HEK293 (cell line): ENCODE results near the gene GDI2.

Experiments used
- CTCF ChIA-PET: fragments of 350-600 bp; formaldehyde crosslinking; extraction: SDS; loops from one replicate; lab custom pipeline; 2021; ENCODE audit warnings: antibody characterized with exemption; lab: Yijun Ruan, JAX
- POLR2A ChIA-PET: fragments of 300-600 bp; formaldehyde crosslinking; extraction: SDS; loops from one replicate; lab custom pipeline; 2020; ENCODE audit warnings: antibody characterized with exemption, inconsistent platforms; lab: Yijun Ruan, JAX
- H3K27ac ChIP-seq: fragments of 200-500 bp; sonication (Bioruptor generic); 2 replicates; pipeline ENCODE4 v1.5.1; 2014; ENCODE audit warnings: low read depth, low read length, control low read depth, inconsistent platforms; ENCODE audit errors: extremely low read depth
- H3K36me3 ChIP-seq, 2 experiments: fragments of 200-500 bp in 1 of 2; sonication (Bioruptor generic) in 1 of 2; 1 replicate in 1 of 2; 2 replicates in 1 of 2; pipeline ENCODE4 v1.5.1; 2014 to 2017; ENCODE audit warnings: inconsistent platforms in 2 of 2, low read length in 2 of 2; ENCODE audit not compliant: control insufficient read depth in 2 of 2, insufficient read depth in 1 of 2
- H3K4me1 ChIP-seq: fragments of 200-500 bp; sonication (Bioruptor generic); 2 replicates; pipeline ENCODE4 v1.5.1; 2014; ENCODE audit warnings: mild to moderate bottlenecking, low read length, inconsistent platforms; ENCODE audit not compliant: control insufficient read depth, insufficient read depth
- H3K4me3 ChIP-seq: 2 replicates; pipeline ENCODE4 v1.5.1; 2011; ENCODE audit warnings: low read depth, mild to moderate bottlenecking, control low read depth, low read length, moderate library complexity
- H3K9me3 ChIP-seq: fragments of 200-500 bp; sonication (Bioruptor generic); 2 replicates; pipeline ENCODE4 v1.5.1; 2014; ENCODE audit warnings: low read depth, low read length, inconsistent platforms; ENCODE audit not compliant: control insufficient read depth, insufficient read depth
- BCL6B ChIP-seq: fragments of 450-650 bp; formaldehyde crosslinking; IDR thresholded peaks from 2 replicates; pipeline ENCODE4 v1.5.1; 2017; ENCODE audit warnings: missing biosample characterization, missing genetic modification characterization
- FEZF1 ChIP-seq: fragments of 450-650 bp; formaldehyde crosslinking; IDR thresholded peaks from 2 replicates; pipeline ENCODE4 v1.5.1; 2016; ENCODE audit warnings: missing biosample characterization, missing genetic modification characterization
- GLI4 ChIP-seq: fragments of 450-650 bp; formaldehyde crosslinking; IDR thresholded peaks from 2 replicates; pipeline ENCODE4 v1.5.1; 2016; ENCODE audit warnings: missing biosample characterization, missing genetic modification characterization
- PBX3 ChIP-seq: sonication (generic); formaldehyde crosslinking; IDR thresholded peaks from 2 replicates; pipeline ENCODE4 v1.8.1; 2022; ENCODE audit warnings: mild to moderate bottlenecking, moderate library complexity, missing genetic modification reagents
- PRDM6 ChIP-seq: fragments of 450-650 bp; formaldehyde crosslinking; IDR thresholded peaks from 2 replicates; pipeline ENCODE4 v1.5.1; 2017; ENCODE audit warnings: missing biosample characterization, missing genetic modification characterization
- TSHZ1 ChIP-seq: fragments of 450-650 bp; formaldehyde crosslinking; IDR thresholded peaks from 2 replicates; pipeline ENCODE4 v1.5.1; 2016; ENCODE audit warnings: missing biosample characterization, missing genetic modification characterization, borderline replicate concordance
- ZBTB20 ChIP-seq: fragments of 450-650 bp; formaldehyde crosslinking; IDR thresholded peaks from 2 replicates; pipeline ENCODE4 v1.5.1; 2016; ENCODE audit warnings: missing biosample characterization, missing genetic modification characterization
- ZNF140 ChIP-seq: fragments of 450-650 bp; formaldehyde crosslinking; IDR thresholded peaks from 2 replicates; pipeline ENCODE4 v1.5.1; 2016; ENCODE audit warnings: missing biosample characterization, missing genetic modification characterization
- ZNF157 ChIP-seq: fragments of 450-650 bp; formaldehyde crosslinking; IDR thresholded peaks from 2 replicates; pipeline ENCODE4 v1.5.1; 2016; ENCODE audit warnings: missing biosample characterization, missing genetic modification characterization
- ZNF19 ChIP-seq: fragments of 450-650 bp; formaldehyde crosslinking; IDR thresholded peaks from 2 replicates; pipeline ENCODE4; 2016; ENCODE audit warnings: missing biosample characterization, missing genetic modification characterization, low read depth
- ZNF211 ChIP-seq: fragments of 450-650 bp; formaldehyde crosslinking; IDR thresholded peaks from 2 replicates; pipeline ENCODE4 v1.5.1; 2016; ENCODE audit warnings: low read depth, missing biosample characterization, missing genetic modification characterization
- ZNF266 ChIP-seq: fragments of 450-650 bp; formaldehyde crosslinking; IDR thresholded peaks from 2 replicates; pipeline ENCODE4 v1.5.1; 2016; ENCODE audit warnings: missing biosample characterization, missing genetic modification characterization, low read depth
- ZNF292 ChIP-seq: fragments of 450-650 bp; formaldehyde crosslinking; IDR thresholded peaks from 2 replicates; pipeline ENCODE4 v1.5.1; 2016; ENCODE audit warnings: low read depth, missing biosample characterization, missing genetic modification characterization, borderline replicate concordance
- ZNF324 ChIP-seq: fragments of 450-650 bp; formaldehyde crosslinking; IDR thresholded peaks from 2 replicates; pipeline ENCODE4 v1.5.1; 2016; ENCODE audit warnings: missing biosample characterization, missing genetic modification characterization
- ZNF426 ChIP-seq: fragments of 450-650 bp; formaldehyde crosslinking; IDR thresholded peaks from 2 replicates; pipeline ENCODE4 v1.5.1; 2017; ENCODE audit warnings: missing biosample characterization, missing genetic modification characterization, mild to moderate bottlenecking, inconsistent platforms, moderate library complexity
- ZNF596 ChIP-seq: fragments of 450-650 bp; IDR thresholded peaks from 2 replicates; pipeline ENCODE4 v1.5.0; 2018; ENCODE audit warnings: missing biosample characterization, mild to moderate bottlenecking, missing genetic modification characterization, moderate library complexity
- ZNF658 ChIP-seq: fragments of 450-650 bp; formaldehyde crosslinking; IDR thresholded peaks from 2 replicates; pipeline ENCODE4; 2016; ENCODE audit warnings: missing biosample characterization, missing genetic modification characterization
- ZNF664 ChIP-seq: fragments of 450-650 bp; formaldehyde crosslinking; IDR thresholded peaks from 2 replicates; pipeline ENCODE4 v1.5.1; 2016; ENCODE audit warnings: missing biosample characterization, missing genetic modification characterization
- ZNF701 ChIP-seq: fragments of 450-650 bp; formaldehyde crosslinking; IDR thresholded peaks from 2 replicates; pipeline ENCODE4 v1.5.1; 2016; ENCODE audit warnings: missing biosample characterization, missing genetic modification characterization
- ZSCAN30 ChIP-seq: fragments of 450-650 bp; IDR thresholded peaks from 2 replicates; pipeline ENCODE4 v1.5.1; 2018; ENCODE audit warnings: missing biosample characterization, mild to moderate bottlenecking, missing genetic modification characterization, moderate library complexity

Gene GDI2

GRCh38 chr10:5828725-5829124, 15.5 kb upstream of the GDI2 start:
- no peaks in the 10 kb centered on the region for H3K4me1 ChIP-seq
- POLR2A ChIA-PET, result no interaction called here

GRCh38 chr10:5827841-5828240, 14.6 kb upstream of the GDI2 start:
- ChIA-PET POLR2A (no interaction called here), CTCF (interaction anchor here (0.6 kb wide), 3 partner anchors 14 to 207 kb away, joined by 3 read pairs; no protein-coding TSS in a partner anchor)
- Histone ChIP-seq H3K27ac (no peak overlapping the region), H3K4me1 (no peaks in the 10 kb centered on the region), H3K9me3 (no peaks in the 10 kb centered on the region), H3K36me3 (no peaks in the 10 kb centered on the region; a peak in 1 of 3 replicates), H3K4me3 (no peak overlapping the region)
- TF ChIP-seq ZNF157 (no peak), ZNF701 (tag by site-specific recombination) (no peak), GLI4 (tag by site-specific recombination) (no peak), ZNF19 (tag by site-specific recombination) (no peak), BCL6B (no peak), ZNF664 (no peak), FEZF1 (no peak), PRDM6 (tag by site-specific recombination) (no peak), ZBTB20 (tag by site-specific recombination) (no peak), ZNF211 (tag by site-specific recombination) (no peak), ZSCAN30 (tag by site-specific recombination) (no peak), ZNF266 (tag by site-specific recombination) (no peak), PBX3 (no peak)

More at GRCh38 chr10:5828725-5829124, 15.5 kb upstream of the GDI2 start:
- no peaks in the 10 kb centered on the region; a peak in 1 of 3 replicates for H3K36me3 ChIP-seq
- H3K4me3 ChIP-seq, result no peak overlapping the region
- CTCF ChIA-PET, result no interaction called here
- TF ChIP-seq ZNF658 (tag by site-specific recombination), result no peak
- TF ChIP-seq ZNF140 (tag by site-specific recombination), result no peak
- TF ChIP-seq ZNF324 (tag by site-specific recombination), result no peak
- TF ChIP-seq ZNF596 (tag by site-specific recombination), result no peak
- TF ChIP-seq ZNF292 (tag by site-specific recombination), result no peak
- no peak for TF ChIP-seq PRDM6 (tag by site-specific recombination)
- no peak for TF ChIP-seq ZNF426 (tag by site-specific recombination)
- no peak for TF ChIP-seq TSHZ1 (tag by site-specific recombination)
- TF ChIP-seq, all 188 proteins: peak for 0
- Histone ChIP-seq H3K27ac (no peak overlapping the region), H3K9me3 (no peaks in the 10 kb centered on the region)
